Tibial nerve (tissue), 4 donors: ENCODE measurements around the gene RBM33. TPM values are rescaled to one million over a fixed set of nuclear protein-coding genes. Genes with fewer than 3 reads are reported as not detected.

Source experiments
- DNase-seq, 2 donors: peaks; one replicate each; pipeline ENCODE4 v3.0.0-alpha.2; 2019; ENCODE audit warnings: low spot score in 2 of 2
- H3K27ac ChIP-seq, 4 donors: fragments of 200-600 bp; sonication (generic) in 3 of 4; one replicate each; pipeline ENCODE4 v1.5.1; 2017 to 2019; ENCODE audit warnings: mild to moderate bottlenecking in 1 of 4
- H3K27me3 ChIP-seq, 2 donors: fragments of 200-600 bp; sonication (generic) in 1 of 2; one replicate each; pipeline versions ENCODE4 v1.5.1 to v1.6.0; 2017 to 2019
- H3K36me3 ChIP-seq, 3 donors: fragments of 200-600 bp; sonication (generic); one replicate each; pipeline ENCODE4 v1.5.1; 2018 to 2019
- H3K4me1 ChIP-seq, 4 donors: fragments of 200-600 bp; sonication (generic) in 3 of 4; one replicate each; pipeline ENCODE4 v1.5.1; 2017 to 2019
- H3K4me3 ChIP-seq, 4 donors: fragments of 200-600 bp; sonication (generic) in 3 of 4; one replicate each; pipeline ENCODE4 v1.5.1; 2017 to 2019; ENCODE audit warnings: mild to moderate bottlenecking in 1 of 4, moderate library complexity in 1 of 4
- H3K9me3 ChIP-seq, 4 donors: fragments of 200-600 bp; sonication (generic) in 3 of 4; one replicate each; pipeline ENCODE4 v1.5.1; 2017 to 2019
- EP300 ChIP-seq, 2 donors: sonication (generic); formaldehyde crosslinking; IDR thresholded peaks; one replicate each; pipeline ENCODE4 v1.6.1; 2017; ENCODE audit warnings: antibody characterized with exemption in 2 of 2, mild to moderate bottlenecking in 1 of 2
- POLR2A ChIP-seq, 2 donors: fragments of 450-650 bp; IDR thresholded peaks; one replicate each; pipeline ENCODE4 v1.6.1; 2017; ENCODE audit warnings: antibody characterized with exemption in 2 of 2, mild to moderate bottlenecking in 2 of 2, moderate library complexity in 2 of 2
- WGBS, 2 donors: methylation state at CpG; one replicate each; pipeline ENCODE4 v1.1.5; 2018; 5-methylcytosine and 5-hydroxymethylcytosine counted together
- total RNA-seq, 4 donors: library from RNA; depleted of rRNA; stranded (reverse); fragments of >200 nt; gene quantifications; one replicate each; pipeline ENCODE4 v1.1.0, GENCODE V29; 2016
- TF ChIP-seq, protein P1 (sequence below), 5 experiments: fragments of 200-600 bp in 3 of 5; fragments of 450-650 bp in 2 of 5; sonication (generic) in 3 of 5; IDR thresholded peaks; one replicate each; pipeline ENCODE4 v1.5.1; 2016 to 2019; ENCODE audit warnings: antibody characterized with exemption in 5 of 5, mild to moderate bottlenecking in 3 of 5, moderate library complexity in 2 of 5

Gene RBM33
- total RNA-seq, 4 donors from 2014 or later: 85.0 to 92.4 (median 88.3) TPM

DNA sequence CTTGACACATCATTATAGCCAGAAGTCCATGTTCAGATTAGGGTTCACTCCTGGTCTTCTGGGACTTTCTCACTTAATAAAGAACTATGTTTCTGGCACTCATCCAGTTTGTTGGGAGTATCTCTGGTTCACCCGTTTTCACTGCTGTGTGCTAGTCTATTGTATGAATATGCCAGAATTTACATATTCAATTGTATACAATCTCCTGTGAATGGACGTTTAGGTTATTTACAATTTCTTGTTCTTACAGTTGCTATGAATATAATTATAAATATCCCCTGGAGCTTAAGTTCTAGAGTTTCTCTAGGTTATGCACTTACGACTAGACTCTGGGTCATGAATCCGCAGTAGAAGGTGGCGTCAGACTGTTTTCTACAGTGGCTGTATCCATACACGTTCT lies 20.0 kb upstream of the RBM33 start:
- TF ChIP-seq, protein P1, sequence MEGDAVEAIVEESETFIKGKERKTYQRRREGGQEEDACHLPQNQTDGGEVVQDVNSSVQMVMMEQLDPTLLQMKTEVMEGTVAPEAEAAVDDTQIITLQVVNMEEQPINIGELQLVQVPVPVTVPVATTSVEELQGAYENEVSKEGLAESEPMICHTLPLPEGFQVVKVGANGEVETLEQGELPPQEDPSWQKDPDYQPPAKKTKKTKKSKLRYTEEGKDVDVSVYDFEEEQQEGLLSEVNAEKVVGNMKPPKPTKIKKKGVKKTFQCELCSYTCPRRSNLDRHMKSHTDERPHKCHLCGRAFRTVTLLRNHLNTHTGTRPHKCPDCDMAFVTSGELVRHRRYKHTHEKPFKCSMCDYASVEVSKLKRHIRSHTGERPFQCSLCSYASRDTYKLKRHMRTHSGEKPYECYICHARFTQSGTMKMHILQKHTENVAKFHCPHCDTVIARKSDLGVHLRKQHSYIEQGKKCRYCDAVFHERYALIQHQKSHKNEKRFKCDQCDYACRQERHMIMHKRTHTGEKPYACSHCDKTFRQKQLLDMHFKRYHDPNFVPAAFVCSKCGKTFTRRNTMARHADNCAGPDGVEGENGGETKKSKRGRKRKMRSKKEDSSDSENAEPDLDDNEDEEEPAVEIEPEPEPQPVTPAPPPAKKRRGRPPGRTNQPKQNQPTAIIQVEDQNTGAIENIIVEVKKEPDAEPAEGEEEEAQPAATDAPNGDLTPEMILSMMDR (IDR thresholded peaks at IDR 0.05): no peak
- TF ChIP-seq EP300 (IDR thresholded peaks at IDR 0.05): no peak
- no peak for TF ChIP-seq POLR2A (IDR thresholded peaks at IDR 0.05)
- Histone ChIP-seq H3K27ac (no peak overlapping the region), H3K4me3 (no peak overlapping the region), H3K4me1 (no peaks in the 10 kb centered on the region), H3K36me3 (peaks cover 0 to 3% (median 0%) of the 10 kb centered on the region in 3 donors), H3K9me3 (peaks cover 0 to 25% (median 0%) of the 10 kb centered on the region in 4 donors), H3K27me3 (no peaks in the 10 kb centered on the region)
- no peak for DNase-seq
- WGBS, 2 donors: 75 to 77% methylated on average over 6 of the region's 6 CpGs

DNA sequence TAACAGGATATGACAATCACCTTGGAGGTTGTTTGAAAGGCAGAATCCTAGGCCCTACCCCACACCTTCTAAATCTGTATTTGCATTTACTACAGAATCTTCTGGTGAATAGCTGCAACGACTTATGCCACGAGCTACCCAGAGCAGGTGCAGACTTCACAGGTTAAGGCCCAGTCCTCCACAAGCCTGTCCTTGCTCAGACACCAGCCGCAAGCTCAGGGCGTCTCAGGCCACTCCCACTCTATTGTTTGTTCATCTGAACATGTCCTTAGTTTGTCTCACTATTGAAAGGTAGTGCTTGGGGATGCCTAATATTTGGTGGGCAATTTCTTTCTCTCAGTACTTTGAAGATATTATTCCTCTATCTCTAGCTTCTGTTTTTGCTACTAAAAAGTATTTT lies 18.9 kb upstream of the RBM33 start:
- Histone ChIP-seq H3K27ac (no peak overlapping the region), H3K27me3 (no peaks in the 10 kb centered on the region), H3K9me3 (peaks cover 0 to 37% (median 2%) of the 10 kb centered on the region in 4 donors), H3K4me3 (no peak overlapping the region), H3K4me1 (no peaks in the 10 kb centered on the region), H3K36me3 (peaks cover 0 to 3% (median 0%) of the 10 kb centered on the region in 3 donors)
- no peak for DNase-seq
- 77 to 79% methylated on average over 4 of the region's 4 CpGs for WGBS, 2 donors
- no peak for TF ChIP-seq POLR2A (IDR thresholded peaks at IDR 0.05)
- TF ChIP-seq, protein P1 (IDR thresholded peaks at IDR 0.05): no peak
- TF ChIP-seq EP300 (IDR thresholded peaks at IDR 0.05): no peak

DNA sequence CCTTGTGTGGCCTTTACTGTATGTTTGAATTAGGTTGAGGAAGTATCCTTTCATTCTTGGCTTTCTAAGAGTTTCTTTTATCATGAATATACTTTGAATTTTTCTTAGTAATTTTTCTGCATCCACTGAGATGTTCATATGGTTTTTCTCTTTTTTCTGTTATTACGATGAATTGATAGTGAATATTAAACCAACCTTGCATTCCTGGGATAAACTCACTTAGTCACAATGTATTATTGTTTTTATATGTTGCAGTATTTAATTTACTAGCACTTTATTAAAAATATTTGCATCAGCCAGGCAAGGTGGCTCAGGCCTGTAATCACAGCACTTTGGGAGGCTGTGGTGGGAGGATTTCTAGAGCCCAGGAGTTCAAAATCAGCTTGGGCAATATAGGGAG lies 15.3 kb upstream of the RBM33 start:
- DNase-seq: no peak
- Histone ChIP-seq H3K27ac (no peak overlapping the region), H3K4me3 (no peak overlapping the region), H3K4me1 (no peaks in the 10 kb centered on the region), H3K36me3 (no peaks in the 10 kb centered on the region), H3K27me3 (no peaks in the 10 kb centered on the region), H3K9me3 (peaks cover 0 to 65% (median 2%) of the 10 kb centered on the region in 4 donors)
- 97 to 98% methylated on average over 1 of the region's 1 CpG for WGBS, 2 donors
- TF ChIP-seq POLR2A (IDR thresholded peaks at IDR 0.05) (no peak), EP300 (IDR thresholded peaks at IDR 0.05) (no peak)
- TF ChIP-seq, protein P1 (IDR thresholded peaks at IDR 0.05): no peak

DNA sequence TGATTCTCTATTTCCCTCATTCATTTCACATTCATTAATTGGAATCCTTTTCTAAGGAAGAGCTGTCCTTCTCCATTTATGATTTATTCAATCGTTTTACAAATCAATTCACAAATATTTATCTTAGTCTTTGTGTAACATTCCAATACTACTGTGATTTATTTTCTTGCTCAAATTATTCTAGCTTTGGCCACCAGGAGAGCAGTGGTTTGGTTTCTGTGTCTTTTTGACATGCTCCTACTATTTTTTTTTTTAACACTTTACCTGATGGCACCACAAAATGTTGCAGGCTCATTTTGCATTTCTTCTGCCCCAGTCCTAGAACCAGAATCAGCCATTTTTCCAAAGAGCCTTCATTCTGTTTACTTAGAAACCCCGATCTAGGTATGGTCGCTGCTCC lies 13.3 kb upstream of the RBM33 start:
- Histone ChIP-seq H3K27me3 (no peaks in the 10 kb centered on the region), H3K4me3 (no peak overlapping the region), H3K4me1 (no peaks in the 10 kb centered on the region), H3K27ac (no peak overlapping the region), H3K9me3 (peaks cover 0 to 72% (median 2%) of the 10 kb centered on the region in 4 donors), H3K36me3 (no peaks in the 10 kb centered on the region)
- WGBS, 2 donors: 91 to 93% methylated on average over 3 of the region's 3 CpGs
- TF ChIP-seq EP300 (IDR thresholded peaks at IDR 0.05) (no peak), POLR2A (IDR thresholded peaks at IDR 0.05) (no peak)
- DNase-seq: no peak

DNA sequence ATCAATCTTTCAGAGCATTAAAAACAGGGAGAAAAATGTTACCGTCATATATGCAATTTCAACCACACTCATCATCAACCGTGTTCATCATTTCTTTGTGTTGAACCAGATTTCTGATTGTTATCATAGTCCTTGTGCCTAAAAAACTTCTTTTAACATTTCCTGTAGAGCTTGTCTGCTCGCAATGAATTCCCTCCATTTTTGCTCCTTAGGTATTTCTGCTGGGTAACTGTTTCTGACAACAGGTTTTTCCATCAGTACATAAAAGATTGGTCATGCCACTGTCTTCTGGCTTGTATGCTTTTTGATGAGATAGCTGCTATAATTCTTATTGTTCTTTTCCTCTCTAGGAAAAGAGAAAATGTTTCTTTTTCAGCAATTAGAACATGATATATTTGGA lies 8.6 kb upstream of the RBM33 start:
- peaks cover 0 to 17% (median 0%) of the 10 kb centered on the region in 3 donors for H3K36me3 ChIP-seq
- no peak for DNase-seq
- H3K4me1 ChIP-seq: no peaks in the 10 kb centered on the region
- no peak for TF ChIP-seq POLR2A (IDR thresholded peaks at IDR 0.05)
- TF ChIP-seq, protein P1 (IDR thresholded peaks at IDR 0.05): no peak
- TF ChIP-seq EP300 (IDR thresholded peaks at IDR 0.05): no peak
- 94 to 97% methylated on average over 3 of the region's 3 CpGs for WGBS, 2 donors
- no peak overlapping the region for H3K4me3 ChIP-seq
- H3K27me3 ChIP-seq: no peaks in the 10 kb centered on the region
- no peak overlapping the region for H3K27ac ChIP-seq
- H3K9me3 ChIP-seq: peaks cover 0 to 60% (median 0%) of the 10 kb centered on the region in 4 donors

DNA sequence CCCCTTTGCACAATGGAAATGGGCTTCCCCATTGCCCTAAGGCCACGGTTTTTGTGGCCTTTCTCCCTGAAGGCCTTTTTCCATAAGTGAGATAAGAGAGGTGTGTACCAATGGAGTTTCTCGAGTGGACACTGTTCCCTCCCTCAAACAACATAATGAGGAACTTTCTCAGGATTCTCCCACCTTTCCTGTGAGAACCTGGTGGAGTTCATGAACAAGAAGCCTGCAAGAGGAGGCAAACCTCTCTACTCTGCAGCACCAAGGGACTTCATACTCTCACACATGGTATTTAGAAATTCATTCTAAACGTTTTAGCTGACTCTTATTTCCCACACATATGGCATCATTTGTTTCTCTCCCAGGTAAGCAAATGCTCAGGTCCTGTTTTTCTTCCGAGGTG lies 7.3 kb upstream of the RBM33 start:
- no peak for DNase-seq
- Histone ChIP-seq H3K36me3 (peaks cover 0 to 30% (median 0%) of the 10 kb centered on the region in 3 donors), H3K9me3 (peaks cover 0 to 47% (median 0%) of the 10 kb centered on the region in 4 donors), H3K4me1 (no peaks in the 10 kb centered on the region), H3K27ac (no peak overlapping the region), H3K4me3 (no peak overlapping the region), H3K27me3 (no peaks in the 10 kb centered on the region)
- TF ChIP-seq POLR2A (IDR thresholded peaks at IDR 0.05) (no peak), EP300 (IDR thresholded peaks at IDR 0.05) (no peak)
- TF ChIP-seq, protein P1 (IDR thresholded peaks at IDR 0.05): no peak
- WGBS, 2 donors: 78 to 82% methylated on average over 4 of the region's 4 CpGs
